ENCODE data around the gene TUBA1C.

The TUBA1C gene

GRCh38 chr12:49295082-49295936 lies 30.4 kb downstream of the TUBA1C start, which contains the start of gene PRPH:
TSS of gene PRPH (plus strand) at chr12:49295147. CDS start at chr12:49295201, 54 bp downstream.
- no peak for DNase-seq (ENCODE audit: low read depth)
- TF ChIP-seq CTCF (IDR thresholded peaks at IDR 0.05; ENCODE audit: control insufficient read depth, extremely low read depth, insufficient read depth), result no peak
- peak within 1 kb of the TSS; percentile 35 for H3K4me3 ChIP-seq (ENCODE audit: low read depth, low read length)

- TF ChIP-seq CTCF (IDR thresholded peaks at IDR 0.05; ENCODE audit: control insufficient read depth, extremely low read depth, insufficient read depth), result peak; percentile 25
- no peak for DNase-seq (ENCODE audit: low read depth)
- no peak overlapping the region for H3K4me3 ChIP-seq (ENCODE audit: low read depth, low read length)
Observed at GRCh38 chr12:49296034-49296835, 31.4 kb downstream of the TUBA1C start.

GRCh38 chr12:49296836-49297694 lies 32.2 kb downstream of the TUBA1C start:
- H3K4me3 ChIP-seq (ENCODE audit: low read depth, low read length), result no peak overlapping the region
- no peak for DNase-seq (ENCODE audit: low read depth)
- no peak for TF ChIP-seq CTCF (IDR thresholded peaks at IDR 0.05; ENCODE audit: control insufficient read depth, extremely low read depth, insufficient read depth)

- TF ChIP-seq CTCF (IDR thresholded peaks at IDR 0.05; ENCODE audit: control insufficient read depth, extremely low read depth, insufficient read depth), result no peak
- no peak overlapping the region for H3K4me3 ChIP-seq (ENCODE audit: low read depth, low read length)
Observed at GRCh38 chr12:49297695-49298060, 32.8 kb downstream of the TUBA1C start.

GRCh38 chr12:49298160-49298559 lies 33.3 kb downstream of the TUBA1C start:
- no peak overlapping the region for H3K4me3 ChIP-seq (ENCODE audit: low read depth, low read length)
- peak; percentile 28 for TF ChIP-seq CTCF (IDR thresholded peaks at IDR 0.05; ENCODE audit: control insufficient read depth, extremely low read depth, insufficient read depth)
- no peak for DNase-seq (ENCODE audit: low read depth)

More at GRCh38 chr12:49297695-49298060, 32.8 kb downstream of the TUBA1C start:
- DNase-seq (ENCODE audit: low read depth), result no peak

- no peak for DNase-seq (ENCODE audit: low read depth)
- no peak for TF ChIP-seq CTCF (IDR thresholded peaks at IDR 0.05; ENCODE audit: control insufficient read depth, extremely low read depth, insufficient read depth)
- H3K4me3 ChIP-seq (ENCODE audit: low read depth, low read length), result no peak overlapping the region
Observed at GRCh38 chr12:49301760-49302159, 36.9 kb downstream of the TUBA1C start.

Measured in LNCaP clone FGC (cell line).